NK-92 (cell line): ENCODE results near the gene KCNIP3.

Experiments
- DNase-seq: peaks from one replicate; lab custom pipeline; 2025; ENCODE audit not compliant: unreplicated experiment; lab: John Stamatoyannopoulos, UW

The KCNIP3 gene

DNA sequence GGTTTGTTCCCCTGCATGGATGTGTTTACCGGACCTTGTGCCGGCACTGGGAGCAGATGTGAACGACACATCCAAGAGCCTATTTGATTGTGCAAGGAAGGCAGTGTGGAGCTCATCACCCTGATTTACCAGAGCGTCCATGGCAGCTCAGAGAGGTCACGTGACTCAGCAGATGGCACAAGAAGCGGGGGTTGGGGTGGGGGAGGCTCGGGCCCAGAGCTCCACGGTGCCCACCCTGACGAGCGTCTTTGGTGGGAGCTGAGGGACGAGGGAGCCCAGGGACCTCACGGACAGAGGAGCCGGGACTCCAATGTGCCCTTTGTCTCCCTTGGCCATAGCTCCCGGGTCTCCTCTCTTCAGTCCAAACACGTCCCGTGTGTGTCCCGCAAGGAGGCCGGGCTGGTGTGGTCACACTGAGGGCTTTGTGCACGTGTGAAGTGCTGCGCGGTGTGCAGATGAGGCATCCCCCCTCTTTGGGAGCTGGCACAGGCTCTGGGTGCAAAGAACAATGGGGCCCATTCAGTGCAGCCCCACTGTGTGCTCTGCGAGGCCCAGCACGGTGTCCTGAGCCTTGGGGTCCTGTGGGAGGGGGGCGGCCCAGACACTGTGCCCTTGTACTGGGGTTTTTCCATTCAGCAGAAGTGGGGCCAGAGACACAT is 15.5 kb downstream of the KCNIP3 start:
- no peak for DNase-seq

- DNase-seq, result no peak
Observed at GRCh38 chr2:95313296-95314131, 16.4 kb downstream of the KCNIP3 start.

DNA sequence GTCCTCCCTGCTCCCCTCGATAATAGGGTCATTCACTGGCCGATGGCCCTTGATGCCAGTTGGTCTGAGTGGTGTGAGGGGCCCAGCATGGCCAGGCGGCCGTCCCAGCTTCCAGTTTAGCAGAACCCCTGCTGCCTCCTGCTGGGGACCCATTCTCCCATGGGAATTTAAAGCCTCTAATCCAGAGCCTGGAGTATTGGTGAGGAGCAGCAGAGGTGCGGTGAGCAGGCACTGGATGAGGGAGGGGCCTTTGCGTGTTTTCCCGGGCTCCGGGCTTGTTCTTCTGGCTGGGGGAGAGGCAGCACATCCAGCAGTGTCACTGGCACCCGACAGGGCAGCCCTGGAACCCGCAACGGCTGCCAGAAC is 17.4 kb downstream of the KCNIP3 start:
- DNase-seq, result no peak

DNA sequence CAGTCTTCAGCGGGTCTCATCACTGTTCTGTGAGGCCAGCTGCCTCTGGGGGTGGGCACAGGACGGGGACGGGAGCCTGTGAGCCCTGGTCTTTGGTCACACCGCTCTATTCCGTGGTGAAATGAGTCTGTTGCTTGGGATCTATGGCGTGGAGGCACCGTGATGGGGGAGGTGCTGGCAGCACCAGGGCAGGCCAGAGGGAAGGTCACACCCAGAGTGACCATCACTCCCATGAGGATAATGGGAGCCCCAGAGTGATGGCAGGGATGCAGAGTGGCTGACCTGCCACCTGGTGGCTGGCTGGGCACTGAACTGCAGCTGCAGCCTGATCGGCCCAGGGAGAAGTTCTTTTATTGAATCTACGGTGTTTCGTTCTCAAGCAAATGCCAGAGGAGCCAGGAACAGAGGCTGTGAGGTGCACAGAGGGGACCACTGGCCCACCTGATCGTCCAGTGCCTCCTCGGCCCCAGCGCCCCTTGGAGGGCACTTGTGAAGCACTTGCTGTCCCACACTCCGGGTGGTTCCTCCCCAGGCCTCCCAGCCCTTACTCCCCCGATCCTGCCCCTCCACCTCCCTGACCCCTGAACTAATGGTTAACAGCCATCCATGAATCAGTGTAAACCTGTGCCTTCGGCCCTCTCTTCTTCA is 17.9 kb downstream of the KCNIP3 start:
- no peak for DNase-seq

DNA sequence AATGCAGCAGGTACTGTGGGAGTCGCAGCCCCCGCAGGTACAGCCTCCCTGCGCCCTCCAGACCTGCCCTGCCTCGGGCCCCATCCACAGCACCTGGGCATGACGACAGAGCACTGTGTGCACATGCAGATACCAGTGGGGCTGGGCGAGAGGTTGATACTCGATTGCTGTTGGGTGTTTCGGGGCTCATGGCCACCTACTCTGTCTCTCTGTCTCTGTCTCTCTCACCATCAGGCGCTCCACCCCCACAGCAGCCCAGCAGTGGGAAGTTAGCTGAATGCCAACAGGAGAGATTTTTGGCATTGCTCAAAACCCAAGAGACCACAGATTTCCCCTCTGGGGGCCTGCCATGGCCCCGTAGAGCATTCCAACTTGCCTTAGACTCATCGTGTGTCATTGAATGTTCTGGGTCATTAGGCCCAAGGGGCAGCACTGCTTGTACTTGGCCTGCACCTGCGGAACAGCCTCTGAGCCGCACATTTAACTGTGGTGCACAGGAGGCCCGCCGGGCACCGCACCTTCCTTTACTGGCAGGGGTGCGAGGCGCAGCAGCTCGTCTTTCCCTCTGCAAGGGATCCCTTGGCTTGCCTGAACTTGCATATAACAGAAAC is 18.8 kb downstream of the KCNIP3 start:
- no peak for DNase-seq

GRCh38 chr2:95316466-95317122 is 19.4 kb downstream of the KCNIP3 start:
- DNase-seq, result no peak

DNA sequence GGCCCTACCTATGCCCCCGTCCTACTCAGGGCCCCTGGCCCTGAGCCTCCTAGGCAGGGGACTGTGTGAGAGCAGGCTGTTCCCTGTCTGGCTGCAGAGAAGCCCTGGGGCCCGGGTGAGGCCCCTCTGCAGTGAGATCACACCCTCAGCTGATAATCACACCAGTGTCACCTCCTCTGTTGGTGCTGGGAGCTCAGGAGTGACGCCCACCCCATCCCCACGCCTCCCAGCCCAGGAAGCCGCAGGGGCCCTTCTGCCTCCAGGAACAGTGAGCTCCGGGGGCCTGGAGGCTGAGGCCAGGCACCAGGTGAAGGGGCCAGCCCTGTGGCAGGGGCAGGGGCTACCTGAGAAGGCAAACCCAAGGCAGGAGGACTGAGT is 20.0 kb downstream of the KCNIP3 start:
- DNase-seq, result no peak

GRCh38 chr2:95317665-95318425 is 20.7 kb downstream of the KCNIP3 start:
- no peak for DNase-seq

- no peak for DNase-seq
Observed at GRCh38 chr2:95318431-95319220, 21.5 kb downstream of the KCNIP3 start.

GRCh38 chr2:95319481-95320343 is 22.6 kb downstream of the KCNIP3 start:
- no peak for DNase-seq

DNA sequence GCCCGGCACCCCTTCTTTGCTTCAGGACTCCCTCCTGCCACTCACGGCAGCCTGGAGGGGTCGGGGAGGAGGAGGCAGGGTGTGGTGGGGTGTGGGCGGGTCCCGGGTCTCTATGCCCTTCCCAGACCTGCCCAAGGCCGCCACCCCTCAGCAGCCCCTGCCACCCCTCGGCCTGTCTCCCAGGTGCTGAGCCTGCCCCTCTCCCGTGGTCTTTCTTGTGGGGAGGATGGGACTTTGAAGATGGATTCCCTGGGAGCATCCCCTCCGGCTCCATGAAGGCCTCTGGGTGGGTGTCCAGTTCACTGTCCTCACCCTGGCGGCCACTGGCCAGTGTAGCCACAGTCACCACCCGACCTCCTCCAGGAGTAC is 23.2 kb downstream of the KCNIP3 start:
- no peak for DNase-seq

DNA sequence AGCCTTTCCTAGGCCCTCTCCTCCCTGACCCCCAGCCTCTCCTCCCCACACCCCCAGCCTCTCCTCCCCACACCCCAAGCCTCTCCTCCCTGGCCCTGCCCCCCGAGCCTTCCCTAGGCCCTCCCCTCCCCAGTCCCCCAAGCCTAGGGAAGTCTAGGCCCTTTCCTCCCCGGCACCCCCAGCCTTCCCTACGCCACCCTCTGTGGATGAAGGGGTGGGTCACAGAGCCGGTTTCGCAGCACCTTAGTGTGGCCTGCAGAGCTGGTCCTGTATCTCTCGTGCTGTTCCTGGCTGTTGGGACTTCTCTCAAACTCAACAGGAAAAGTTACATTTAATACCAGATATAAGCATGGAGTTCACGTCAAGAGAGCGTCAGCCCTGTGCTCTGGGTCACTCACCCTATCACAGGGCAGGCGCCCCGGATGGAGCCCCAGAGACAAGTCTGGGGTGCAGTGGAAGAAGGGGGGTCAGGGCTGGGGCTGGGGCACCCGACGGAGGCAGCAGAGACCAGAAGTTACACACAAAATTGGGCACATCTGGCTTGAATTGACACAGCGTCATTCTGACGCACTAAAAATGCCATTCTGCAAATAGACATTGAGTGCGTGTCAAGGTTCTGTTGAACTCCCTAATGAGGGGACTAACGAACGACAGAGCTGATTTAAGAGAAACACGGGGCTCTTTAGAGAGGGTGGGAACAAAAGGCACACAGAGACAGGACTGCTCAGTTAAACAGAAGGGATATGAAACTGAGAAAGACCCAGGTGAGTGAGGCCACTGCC is 24.0 kb downstream of the KCNIP3 start:
- no peak for DNase-seq

DNA sequence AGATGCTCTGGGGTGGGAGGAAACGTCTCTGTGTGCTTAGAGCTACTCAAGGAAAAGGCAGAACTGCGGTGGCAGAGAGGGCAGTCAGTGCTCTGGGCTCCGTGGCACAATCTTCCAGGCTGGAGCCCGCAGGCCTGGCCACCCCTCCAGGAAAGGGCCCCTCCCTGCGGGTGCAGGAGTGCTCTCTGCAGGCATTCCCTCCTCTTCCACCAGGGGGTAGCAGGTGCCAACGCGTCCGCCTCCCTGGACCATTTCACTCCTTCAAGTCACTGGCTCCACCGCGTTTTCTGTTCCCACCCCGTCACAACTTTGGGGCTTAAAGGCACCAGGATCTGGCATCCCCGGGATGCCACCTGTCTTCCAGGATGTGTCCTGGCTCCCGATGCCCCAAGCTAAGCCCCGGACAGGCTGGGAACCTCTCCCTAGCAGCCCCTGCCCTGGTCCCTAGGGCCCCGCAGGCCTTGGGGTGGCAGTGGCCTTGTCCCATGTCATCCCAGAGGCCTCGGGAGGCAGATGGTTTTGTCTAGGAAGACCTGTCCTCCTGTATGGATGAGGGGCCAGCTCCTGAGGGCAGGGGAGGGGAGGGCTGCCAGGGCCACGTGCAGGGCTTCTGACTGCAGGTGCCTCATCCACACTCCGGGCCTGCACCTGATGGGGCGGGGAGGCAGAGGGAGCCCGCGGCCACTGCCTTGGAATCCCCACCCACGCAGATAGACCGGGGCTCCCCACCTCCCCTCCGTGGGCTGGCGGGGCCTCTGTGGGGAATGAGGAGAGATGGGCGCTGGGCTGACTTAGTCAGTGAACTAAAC is 26.4 kb downstream of the KCNIP3 start:
- no peak for DNase-seq

DNA sequence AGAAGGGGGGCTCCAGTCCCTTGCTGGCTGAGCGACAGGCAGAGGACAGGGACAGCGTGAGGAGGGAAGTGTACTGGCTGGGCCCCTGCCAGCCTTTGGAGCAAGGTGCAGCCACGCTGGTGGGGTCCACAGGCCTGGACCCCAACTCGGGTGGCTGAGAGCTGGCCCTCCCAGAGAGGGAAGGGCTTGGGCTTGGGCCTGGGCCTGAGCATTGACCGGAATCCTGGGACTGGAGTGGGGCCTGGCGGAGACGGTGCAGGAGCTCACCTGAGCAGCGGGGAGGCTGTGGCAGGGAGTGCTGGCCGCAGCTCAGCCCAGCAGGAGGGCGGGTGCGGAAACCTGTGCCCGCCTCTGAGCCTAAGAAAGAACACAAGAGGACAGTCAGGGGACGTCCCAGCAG is 27.9 kb downstream of the KCNIP3 start:
- no peak for DNase-seq

- DNase-seq, result no peak
Observed at GRCh38 chr2:95325590-95326432, 28.7 kb downstream of the KCNIP3 start.

GRCh38 chr2:95326433-95327140 is 29.4 kb downstream of the KCNIP3 start:
- DNase-seq, result no peak
